GM10266 (cell line): ENCODE data around the gene TSPAN13.

Experiments
- DNase-seq: peaks from one replicate; pipeline ENCODE4 v3.0.0; 2012; ENCODE audit errors: extremely low spot score
- TF ChIP-seq, protein P1 (sequence below): IDR thresholded peaks from 2 replicates; pipeline ENCODE4 v1.5.1; 2012; ENCODE audit warnings: mild to moderate bottlenecking, low read depth; ENCODE audit not compliant: control insufficient read depth, insufficient read depth; ENCODE audit errors: missing control alignments

Gene TSPAN13

DNA sequence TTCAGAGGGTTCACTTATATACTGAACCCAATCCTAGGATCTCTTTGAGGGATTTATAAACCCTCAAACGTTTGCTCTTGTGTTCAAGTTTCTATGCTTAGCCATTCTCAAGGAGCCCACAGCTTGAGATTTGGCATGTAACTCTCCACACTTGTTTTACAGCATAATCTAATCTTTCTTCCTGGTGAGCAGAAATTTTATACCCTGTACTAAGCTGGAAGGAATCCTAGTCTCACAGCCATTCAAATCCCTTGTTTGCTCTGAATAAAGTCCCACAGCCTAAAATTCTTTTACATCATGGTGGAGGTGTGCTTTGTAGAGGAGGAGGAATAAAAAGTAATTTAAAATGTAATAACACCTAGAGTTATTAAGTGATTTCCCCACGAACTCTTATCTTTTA, 56.6 kb downstream of the TSPAN13 start:
- DNase-seq: no peak
- TF ChIP-seq, protein P1, sequence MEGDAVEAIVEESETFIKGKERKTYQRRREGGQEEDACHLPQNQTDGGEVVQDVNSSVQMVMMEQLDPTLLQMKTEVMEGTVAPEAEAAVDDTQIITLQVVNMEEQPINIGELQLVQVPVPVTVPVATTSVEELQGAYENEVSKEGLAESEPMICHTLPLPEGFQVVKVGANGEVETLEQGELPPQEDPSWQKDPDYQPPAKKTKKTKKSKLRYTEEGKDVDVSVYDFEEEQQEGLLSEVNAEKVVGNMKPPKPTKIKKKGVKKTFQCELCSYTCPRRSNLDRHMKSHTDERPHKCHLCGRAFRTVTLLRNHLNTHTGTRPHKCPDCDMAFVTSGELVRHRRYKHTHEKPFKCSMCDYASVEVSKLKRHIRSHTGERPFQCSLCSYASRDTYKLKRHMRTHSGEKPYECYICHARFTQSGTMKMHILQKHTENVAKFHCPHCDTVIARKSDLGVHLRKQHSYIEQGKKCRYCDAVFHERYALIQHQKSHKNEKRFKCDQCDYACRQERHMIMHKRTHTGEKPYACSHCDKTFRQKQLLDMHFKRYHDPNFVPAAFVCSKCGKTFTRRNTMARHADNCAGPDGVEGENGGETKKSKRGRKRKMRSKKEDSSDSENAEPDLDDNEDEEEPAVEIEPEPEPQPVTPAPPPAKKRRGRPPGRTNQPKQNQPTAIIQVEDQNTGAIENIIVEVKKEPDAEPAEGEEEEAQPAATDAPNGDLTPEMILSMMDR: no peak

DNA sequence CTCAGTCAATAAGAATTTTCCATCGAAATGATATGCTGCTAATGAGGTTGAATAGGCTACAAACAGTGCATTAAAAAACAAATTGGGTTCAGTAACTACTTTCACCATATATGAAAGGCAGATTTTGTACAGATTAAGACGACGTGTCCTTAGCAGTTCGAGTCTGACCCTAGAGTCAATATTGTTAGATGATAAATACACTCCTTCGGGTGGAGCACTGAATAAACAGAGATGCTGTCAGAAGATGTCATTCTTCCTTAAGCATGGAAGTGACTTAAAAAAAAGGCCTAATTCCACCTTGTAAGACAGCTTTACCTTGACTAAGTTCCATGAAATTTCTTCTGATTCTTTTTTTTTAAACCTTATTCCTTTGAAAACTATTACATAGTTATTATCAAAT, 57.0 kb downstream of the TSPAN13 start:
- TF ChIP-seq, protein P1: no peak
- no peak for DNase-seq

DNA sequence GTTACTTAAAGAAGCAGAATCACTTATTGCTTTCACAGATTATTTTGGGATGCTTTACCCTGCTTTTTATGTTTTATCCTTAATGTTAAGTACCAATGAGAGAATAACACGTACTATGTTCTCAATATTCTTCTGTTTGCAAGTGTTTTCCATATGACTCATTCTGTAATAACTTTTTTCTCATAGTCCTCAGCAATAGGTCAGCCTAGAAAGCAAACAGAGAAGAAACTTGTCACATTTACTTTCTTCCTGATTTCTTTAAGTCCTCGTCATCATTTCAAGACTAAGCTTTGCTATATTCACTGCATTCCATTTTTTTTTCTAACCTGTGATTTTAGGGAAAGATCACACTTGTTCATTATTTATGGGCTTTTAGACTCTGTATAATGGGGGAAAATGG, 58.0 kb downstream of the TSPAN13 start:
- TF ChIP-seq, protein P1: no peak
- no peak for DNase-seq

DNA sequence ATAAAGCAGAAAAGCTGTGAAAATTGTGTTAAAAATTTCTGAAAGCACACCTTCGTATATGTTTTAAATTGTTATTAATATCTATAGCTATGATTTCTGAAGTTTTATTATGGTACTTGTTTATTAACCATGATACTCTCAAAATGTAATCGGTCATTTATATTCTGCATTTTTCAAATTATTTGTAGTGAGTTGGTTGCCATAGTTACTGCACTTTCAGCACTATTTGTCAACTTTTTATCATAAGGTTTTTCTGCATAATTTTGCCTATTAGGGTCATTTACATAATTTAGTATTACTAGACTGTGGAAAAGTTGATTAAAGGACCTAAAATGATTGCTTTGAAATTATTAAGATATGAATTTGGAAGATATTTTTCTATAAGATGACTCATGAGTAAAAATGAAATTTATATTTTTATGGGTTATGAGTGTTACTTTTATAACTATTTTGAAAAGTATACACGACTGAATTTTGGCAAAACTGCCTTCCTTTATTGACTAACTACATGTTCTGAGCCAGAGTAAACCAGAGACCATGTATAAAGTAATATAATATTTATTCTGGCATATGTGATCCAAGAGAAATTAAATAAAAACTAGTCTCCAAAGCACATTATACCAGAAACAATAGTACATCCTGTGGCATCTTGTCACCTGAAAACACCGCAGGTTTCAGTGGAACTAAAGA, 59.1 kb downstream of the TSPAN13 start:
- TF ChIP-seq, protein P1: no peak
- no peak for DNase-seq

DNA sequence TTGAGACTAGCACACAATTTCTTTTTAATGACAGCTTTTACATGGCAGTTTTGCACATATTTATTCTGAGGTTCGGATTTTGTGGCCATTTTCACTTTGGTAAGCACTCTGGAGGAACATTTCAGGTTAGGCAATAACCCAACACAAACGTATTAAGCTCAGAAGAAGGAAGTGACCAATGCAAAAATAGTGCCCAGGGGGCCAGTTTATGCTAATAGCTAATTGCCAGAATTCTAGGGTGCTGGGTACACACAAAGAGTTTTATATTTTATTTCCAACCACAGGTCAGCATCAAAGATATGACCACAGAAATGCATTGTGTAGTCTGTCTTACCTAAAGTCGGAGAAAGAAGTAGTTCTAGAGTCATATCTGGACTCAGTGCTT, 59.7 kb downstream of the TSPAN13 start:
- TF ChIP-seq, protein P1: no peak
- DNase-seq: no peak

DNA sequence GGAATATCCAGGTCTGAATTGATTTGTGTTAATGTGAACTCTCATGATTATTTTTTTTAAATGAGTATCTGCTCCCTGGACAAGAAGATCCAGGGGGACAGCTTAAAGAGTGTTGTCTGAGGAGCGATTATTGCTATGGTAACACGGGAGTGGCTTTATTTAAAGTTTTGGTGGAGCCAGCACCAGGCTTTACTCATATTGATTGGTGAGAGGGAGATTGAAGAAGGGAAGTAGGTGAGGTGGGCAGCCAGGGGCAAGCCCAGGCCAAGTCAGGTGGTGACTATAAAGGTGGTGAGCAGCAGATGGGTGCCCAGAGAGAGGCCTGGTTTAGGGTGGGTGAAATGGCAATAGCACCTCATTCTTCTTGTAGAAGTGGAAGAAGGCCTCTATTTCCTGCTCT, 61.4 kb downstream of the TSPAN13 start:
- no peak for DNase-seq
- TF ChIP-seq, protein P1: no peak

DNA sequence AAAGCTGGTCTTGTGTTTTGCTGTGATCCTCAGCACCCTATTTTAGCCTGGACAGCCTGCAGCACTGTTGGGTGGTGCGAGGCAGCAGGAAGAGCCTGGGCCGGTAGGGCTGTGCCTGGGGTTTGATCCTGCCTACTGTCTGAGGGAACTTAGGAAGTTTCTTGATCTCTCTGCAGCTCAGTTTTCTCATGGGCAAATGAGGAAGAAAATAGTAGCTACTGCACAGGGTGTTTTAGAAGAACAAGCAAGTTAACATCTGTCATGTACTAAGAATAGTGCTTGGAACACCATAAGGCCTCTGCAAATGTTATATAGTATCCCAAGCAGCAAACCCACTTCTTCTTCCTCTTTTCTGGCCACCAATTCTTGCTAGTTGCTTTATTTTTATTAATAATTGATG, 63.3 kb downstream of the TSPAN13 start:
- DNase-seq: no peak
- TF ChIP-seq, protein P1: no peak
